Upper lobe of left lung (tissue), 6 donors: ENCODE data around the gene NR1H4. TPM values are rescaled to one million over a fixed set of nuclear protein-coding genes. Genes with fewer than 3 reads are reported as not detected.
"Not testable (repeated sequence)": the region's sequence is repeated elsewhere in the genome, so short reads cannot be mapped to it uniquely, and the experiment has no call there.

ENCODE experiments used
- ATAC-seq, 2 donors: fragments of 200-7000 bp; cut with Tn5 transposase; one replicate each; pipeline ENCODE4 v1.9.1; 2022; ENCODE audit warnings: mild to moderate bottlenecking in 2 of 2, moderate library complexity in 2 of 2; ENCODE audit not compliant: low FRiP score in 2 of 2
- DNase-seq, 2 donors: peaks; one replicate each; pipeline ENCODE4 v3.0.0-alpha.2; 2019 to 2020
- H3K27ac ChIP-seq, 4 donors: fragments of 200-600 bp; sonication (generic); one replicate each; pipeline ENCODE4 v1.5.1; 2016 to 2019
- H3K27me3 ChIP-seq, 4 donors: fragments of 200-600 bp; sonication (generic); one replicate each; pipeline ENCODE4 v1.5.1; 2017 to 2019
- H3K36me3 ChIP-seq, 4 donors: fragments of 200-600 bp; sonication (generic); one replicate each; pipeline ENCODE4 v1.5.1; 2016 to 2019
- H3K4me1 ChIP-seq, 4 donors: fragments of 200-600 bp; sonication (generic); one replicate each; pipeline ENCODE4 v1.5.1; 2018 to 2019
- H3K4me3 ChIP-seq, 4 donors: fragments of 200-600 bp; sonication (generic); one replicate each; pipeline ENCODE4 v1.5.1; 2017 to 2019; ENCODE audit warnings: mild to moderate bottlenecking in 2 of 4, moderate library complexity in 1 of 4
- H3K9me3 ChIP-seq, 4 donors: fragments of 200-600 bp; sonication (generic); one replicate each; pipeline ENCODE4 v1.5.1; 2018 to 2019
- EP300 ChIP-seq, 4 donors: sonication (generic); formaldehyde crosslinking; IDR thresholded peaks; one replicate each; pipeline ENCODE4 v1.5.1; 2017; ENCODE audit warnings: antibody characterized with exemption in 4 of 4, control low read depth in 2 of 4
- POLR2A ChIP-seq, 4 donors: fragments of 450-650 bp; IDR thresholded peaks; one replicate each; pipeline ENCODE4 v1.5.1; 2016 to 2017; ENCODE audit warnings: antibody characterized with exemption in 4 of 4, mild to moderate bottlenecking in 2 of 4
- POLR2AphosphoS5 ChIP-seq, 2 donors: sonication (generic); formaldehyde crosslinking; IDR thresholded peaks; one replicate each; pipeline ENCODE4 v1.5.1; 2017; ENCODE audit warnings: antibody characterized with exemption in 2 of 2
- WGBS, 2 donors: methylation state at CpG; one replicate each; pipeline ENCODE4 v1.1.5; 2017 to 2018; 5-methylcytosine and 5-hydroxymethylcytosine counted together
- total RNA-seq, 6 donors: library from RNA; depleted of rRNA in 4 of 6; stranded (reverse); fragments of >200 nt in 4 of 6; gene quantifications; one replicate each; pipeline versions ENCODE4 v1.1.0 to v1.2.1, GENCODE V29; 2016 to 2021
- TF ChIP-seq, protein P1 (sequence below), 6 experiments: fragments of 450-650 bp in 4 of 6; fragments of 200-600 bp in 2 of 6; sonication (generic) in 2 of 6; IDR thresholded peaks; one replicate each; pipeline ENCODE4 v1.5.1; 2016 to 2019; ENCODE audit warnings: antibody characterized with exemption in 6 of 6
- donor health status: DM: no; HTN: no; CAD: no; lungs with moderate emphysema.
- donor health status: DM: no; HTN: yes; CAD: no; lungs with severe emphysema.

NR1H4 gene
- total RNA-seq, 6 donors from 2014 or later, result 0.09 to 0.20 TPM; not detected in 4

DNA sequence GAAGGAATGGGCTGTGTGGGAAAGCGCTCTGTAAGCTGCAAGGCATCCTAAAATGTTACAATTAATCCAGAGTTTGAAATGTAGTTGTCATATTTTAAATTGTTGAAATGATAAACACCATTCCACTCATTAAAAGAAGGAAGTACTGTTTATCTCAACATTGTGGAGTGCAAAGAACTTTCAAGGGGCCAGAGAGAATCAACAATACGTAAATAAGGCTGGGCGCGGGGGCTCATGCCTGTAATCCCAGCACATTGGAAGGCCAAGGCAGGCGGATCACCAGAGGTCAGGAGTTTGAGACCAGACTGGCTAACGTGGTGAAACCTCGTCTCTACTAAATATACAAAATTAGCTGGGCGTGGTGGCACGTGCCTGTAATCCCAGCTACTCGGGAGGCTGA lies 24.5 kb downstream of the NR1H4 start:
- no peak for DNase-seq
- Histone ChIP-seq H3K4me3 (no peak overlapping the region), H3K36me3 (no peaks in the 10 kb centered on the region), H3K27ac (no peak overlapping the region), H3K27me3 (no peaks in the 10 kb centered on the region), H3K4me1 (no peaks in the 10 kb centered on the region), H3K9me3 (no peaks in the 10 kb centered on the region)
- no peak for ATAC-seq
- TF ChIP-seq EP300 (IDR thresholded peaks at IDR 0.05) (no peak), POLR2A (IDR thresholded peaks at IDR 0.05) (no peak), POLR2AphosphoS5 (IDR thresholded peaks at IDR 0.05) (no peak)
- TF ChIP-seq, protein P1, sequence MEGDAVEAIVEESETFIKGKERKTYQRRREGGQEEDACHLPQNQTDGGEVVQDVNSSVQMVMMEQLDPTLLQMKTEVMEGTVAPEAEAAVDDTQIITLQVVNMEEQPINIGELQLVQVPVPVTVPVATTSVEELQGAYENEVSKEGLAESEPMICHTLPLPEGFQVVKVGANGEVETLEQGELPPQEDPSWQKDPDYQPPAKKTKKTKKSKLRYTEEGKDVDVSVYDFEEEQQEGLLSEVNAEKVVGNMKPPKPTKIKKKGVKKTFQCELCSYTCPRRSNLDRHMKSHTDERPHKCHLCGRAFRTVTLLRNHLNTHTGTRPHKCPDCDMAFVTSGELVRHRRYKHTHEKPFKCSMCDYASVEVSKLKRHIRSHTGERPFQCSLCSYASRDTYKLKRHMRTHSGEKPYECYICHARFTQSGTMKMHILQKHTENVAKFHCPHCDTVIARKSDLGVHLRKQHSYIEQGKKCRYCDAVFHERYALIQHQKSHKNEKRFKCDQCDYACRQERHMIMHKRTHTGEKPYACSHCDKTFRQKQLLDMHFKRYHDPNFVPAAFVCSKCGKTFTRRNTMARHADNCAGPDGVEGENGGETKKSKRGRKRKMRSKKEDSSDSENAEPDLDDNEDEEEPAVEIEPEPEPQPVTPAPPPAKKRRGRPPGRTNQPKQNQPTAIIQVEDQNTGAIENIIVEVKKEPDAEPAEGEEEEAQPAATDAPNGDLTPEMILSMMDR (IDR thresholded peaks at IDR 0.05), result no peak
- 85 to 86% methylated on average over 10 of the region's 10 CpGs for WGBS, 2 donors

DNA sequence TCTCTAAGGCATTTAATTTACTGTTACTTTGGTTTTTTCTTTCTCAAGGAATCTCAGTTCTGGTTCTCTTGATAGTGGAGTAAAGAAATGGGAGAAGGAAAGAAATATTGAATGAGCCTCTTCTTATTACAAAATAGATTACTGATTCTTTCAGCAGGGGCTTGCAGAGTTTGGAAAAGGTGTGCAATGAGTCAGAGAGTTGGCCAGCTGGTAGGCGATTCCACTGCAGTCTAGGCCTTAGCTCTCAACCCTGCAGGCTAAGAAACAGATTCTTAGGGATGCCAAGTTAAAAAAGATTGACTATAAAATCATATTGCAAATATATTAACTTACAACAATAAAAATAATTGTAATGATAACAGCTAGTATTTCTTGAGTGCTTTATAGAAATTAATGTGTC lies 25.8 kb downstream of the NR1H4 start:
- TF ChIP-seq POLR2A (IDR thresholded peaks at IDR 0.05) (no peak), POLR2AphosphoS5 (IDR thresholded peaks at IDR 0.05) (no peak), EP300 (IDR thresholded peaks at IDR 0.05) (no peak)
- TF ChIP-seq, protein P1 (IDR thresholded peaks at IDR 0.05), result no peak
- no peak overlapping the region for H3K27ac ChIP-seq
- no peaks in the 10 kb centered on the region for H3K9me3 ChIP-seq
- no peaks in the 10 kb centered on the region for H3K27me3 ChIP-seq
- ATAC-seq (no peak), DNase-seq (no peak)
- no peaks in the 10 kb centered on the region for H3K4me1 ChIP-seq
- H3K4me3 ChIP-seq, result no peak overlapping the region
- 74 to 84% methylated on average over 1 of the region's 1 CpG for WGBS, 2 donors
- H3K36me3 ChIP-seq, result no peaks in the 10 kb centered on the region

DNA sequence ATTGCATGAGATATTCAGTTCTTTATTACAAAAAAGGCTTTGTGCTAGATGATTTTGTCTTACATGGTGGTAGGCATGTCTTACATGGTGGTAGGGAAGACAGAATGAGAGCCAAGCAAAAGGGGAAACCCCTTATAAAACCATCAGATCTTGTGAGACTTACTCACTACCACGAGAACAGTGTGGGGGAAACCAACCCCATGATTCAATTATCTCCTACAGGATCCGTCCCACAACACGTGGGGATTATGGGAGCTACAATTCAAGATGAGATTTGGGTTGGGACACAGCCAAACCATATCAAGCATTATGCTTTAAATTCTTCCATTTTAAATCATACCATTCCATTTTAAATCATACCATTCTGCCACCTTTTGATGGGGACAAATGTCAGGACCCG lies 29.1 kb downstream of the NR1H4 start:
- not testable (repeated sequence) for DNase-seq, H3K9me3 ChIP-seq, H3K4me1 ChIP-seq, H3K27ac ChIP-seq, H3K27me3 ChIP-seq, H3K4me3 ChIP-seq, ATAC-seq, H3K36me3 ChIP-seq
- 83 to 84% methylated on average over 4 of the region's 4 CpGs for WGBS, 2 donors

DNA sequence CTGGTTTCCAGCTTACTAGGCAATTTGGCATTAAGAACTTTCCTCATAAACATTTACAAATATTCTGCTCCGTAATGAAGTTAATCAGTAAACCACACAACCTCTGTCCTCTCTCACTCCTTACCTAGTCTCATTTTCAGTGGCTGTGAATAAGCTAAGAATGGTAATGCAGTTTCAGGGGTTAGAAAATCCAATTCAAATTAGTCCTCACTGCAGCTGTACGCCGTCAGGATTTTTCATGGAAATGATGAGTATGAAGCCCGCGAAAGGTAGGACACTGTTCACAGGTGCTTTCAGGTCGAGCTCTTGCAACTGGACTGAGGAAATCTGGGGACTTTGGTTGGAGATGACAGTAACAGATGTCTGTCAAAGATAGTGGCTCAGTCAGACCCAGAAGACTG lies 29.6 kb downstream of the NR1H4 start:
- 86 to 91% methylated on average over 6 of the region's 6 CpGs for WGBS, 2 donors
- TF ChIP-seq POLR2A (IDR thresholded peaks at IDR 0.05), result no peak
- TF ChIP-seq, protein P1 (IDR thresholded peaks at IDR 0.05), result no peak
- TF ChIP-seq EP300 (IDR thresholded peaks at IDR 0.05), result no peak
- no peak for TF ChIP-seq POLR2AphosphoS5 (IDR thresholded peaks at IDR 0.05)
- Histone ChIP-seq H3K36me3 (no peaks in the 10 kb centered on the region), H3K27ac (no peak overlapping the region), H3K9me3 (no peaks in the 10 kb centered on the region), H3K4me3 (no peak overlapping the region), H3K27me3 (no peaks in the 10 kb centered on the region), H3K4me1 (no peaks in the 10 kb centered on the region)
- DNase-seq (no peak), ATAC-seq (no peak)

DNA sequence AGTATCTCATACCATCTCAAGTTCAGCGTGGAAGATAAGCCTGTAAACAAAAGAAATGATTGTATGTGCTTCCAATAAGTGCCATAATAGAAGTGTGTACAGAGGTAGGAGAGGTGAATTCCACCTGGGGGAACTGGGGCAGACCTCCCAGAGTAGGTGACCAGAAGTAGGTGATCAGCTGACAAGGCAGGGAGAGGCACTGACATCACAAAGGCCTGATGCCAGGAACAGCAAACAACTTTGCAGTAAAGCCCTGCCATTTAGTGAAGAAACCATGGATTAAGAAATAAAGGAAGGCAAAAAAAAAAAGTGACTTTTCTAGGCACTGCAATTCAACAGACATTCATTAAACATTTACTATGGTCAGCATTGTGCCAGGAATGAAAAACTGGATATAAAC lies 31.1 kb downstream of the NR1H4 start:
- no peaks in the 10 kb centered on the region for H3K9me3 ChIP-seq
- no peaks in the 10 kb centered on the region for H3K36me3 ChIP-seq
- H3K4me3 ChIP-seq, result no peak overlapping the region
- ATAC-seq, result peak in 1 of 2 donors; percentile 43
- peak in 1 of 2 donors; percentile 22 for DNase-seq
- H3K27me3 ChIP-seq, result no peaks in the 10 kb centered on the region
- no peak overlapping the region for H3K27ac ChIP-seq
- TF ChIP-seq, protein P1 (IDR thresholded peaks at IDR 0.05), result no peak
- TF ChIP-seq POLR2A (IDR thresholded peaks at IDR 0.05), result no peak
- TF ChIP-seq EP300 (IDR thresholded peaks at IDR 0.05), result no peak
- no peak for TF ChIP-seq POLR2AphosphoS5 (IDR thresholded peaks at IDR 0.05)
- 52 to 62% methylated on average over 1 of the region's 1 CpG for WGBS, 2 donors
- H3K4me1 ChIP-seq, result no peaks in the 10 kb centered on the region
